Stimulated activated memory B cell treated with anti-CD40 and anti-IgM and Interleukin-4, amounts not matched to agents 10 μg/mL and 1 μg/mL and 100 μg/mL, for 72 hours (primary cell): ENCODE data around the gene ELAVL1.
"Not testable (repeated sequence)": the region's sequence is repeated elsewhere in the genome, so short reads cannot be mapped to it uniquely, and the experiment has no call there.

Experiments used
- ATAC-seq: fragments of 150-1000 bp; cut with Tn5 transposase; 2 replicates; pipeline ENCODE4 v1.10.0; 2021
- H3K27ac Mint-ChIP-seq: one replicate; pipeline ENCODE4 v1.8.0; 2022; ENCODE audit warnings: mild to moderate bottlenecking, mixed read lengths
- H3K27me3 Mint-ChIP-seq: one replicate; pipeline ENCODE4 v1.8.0; 2022; ENCODE audit warnings: mixed read lengths
- H3K36me3 Mint-ChIP-seq: one replicate; pipeline ENCODE4 v1.8.0; 2022; ENCODE audit warnings: mixed read lengths
- H3K4me1 Mint-ChIP-seq: one replicate; pipeline ENCODE4 v1.8.0; 2022; ENCODE audit warnings: mixed read lengths
- H3K4me3 Mint-ChIP-seq: one replicate; pipeline ENCODE4 v1.8.0; 2022; ENCODE audit warnings: mild to moderate bottlenecking, moderate library complexity, mixed read lengths
- H3K9me3 Mint-ChIP-seq: one replicate; pipeline ENCODE4 v1.8.0; 2022; ENCODE audit warnings: mixed read lengths

ELAVL1 gene

DNA sequence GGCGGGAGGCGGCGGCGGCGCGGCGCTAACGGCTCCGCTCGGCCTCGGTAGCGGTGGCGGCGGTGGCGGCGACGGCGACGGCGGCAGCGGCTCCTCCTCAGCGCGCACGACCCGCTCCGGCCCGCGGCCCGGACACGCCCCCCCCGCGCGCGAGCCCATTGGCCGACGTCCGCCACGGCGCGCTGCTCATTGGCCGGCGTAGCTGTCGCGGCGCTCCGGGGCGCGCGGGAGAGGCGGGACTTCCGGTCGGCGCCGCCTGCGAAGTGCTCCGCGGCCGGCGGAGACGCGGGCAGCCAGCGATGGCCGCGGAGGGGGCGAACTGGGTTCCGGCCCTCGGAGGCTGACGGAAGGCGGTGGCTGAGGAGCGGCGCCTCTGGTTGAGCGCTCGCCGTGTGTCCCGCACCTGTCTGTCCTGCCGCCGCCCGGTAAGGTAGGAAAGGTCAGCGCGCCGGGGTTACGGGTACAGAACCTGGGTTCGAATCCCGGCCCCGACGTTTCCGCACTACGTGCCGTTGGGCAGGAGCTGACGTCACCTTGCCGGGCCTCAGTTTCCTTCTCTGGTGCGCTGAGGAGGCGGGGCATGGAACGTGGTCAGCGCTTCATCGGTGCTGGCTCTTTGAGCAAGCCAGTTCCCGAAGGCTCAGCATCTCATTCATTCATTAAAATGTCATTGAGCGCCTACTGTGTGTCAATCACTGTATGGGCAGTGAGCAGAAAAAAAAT, at the start of gene ELAVL1:
TSS of gene ELAVL1 (minus strand) at position 108 of the 723 bp plus-strand sequence. CDS start 13,826 bp downstream, outside the sequence.
- Mint-ChIP-seq H3K4me3 (peak within 1 kb of the TSS; percentile 87), H3K36me3 (peaks cover 13% of the 10 kb centered on the region), H3K27ac (peak within 1 kb of the TSS; percentile 64), H3K27me3 (no peaks in the 10 kb centered on the region), H3K4me1 (peaks cover 41% of the 10 kb centered on the region), H3K9me3 (no peaks in the 10 kb centered on the region)
- peak; percentile 95 for ATAC-seq

DNA sequence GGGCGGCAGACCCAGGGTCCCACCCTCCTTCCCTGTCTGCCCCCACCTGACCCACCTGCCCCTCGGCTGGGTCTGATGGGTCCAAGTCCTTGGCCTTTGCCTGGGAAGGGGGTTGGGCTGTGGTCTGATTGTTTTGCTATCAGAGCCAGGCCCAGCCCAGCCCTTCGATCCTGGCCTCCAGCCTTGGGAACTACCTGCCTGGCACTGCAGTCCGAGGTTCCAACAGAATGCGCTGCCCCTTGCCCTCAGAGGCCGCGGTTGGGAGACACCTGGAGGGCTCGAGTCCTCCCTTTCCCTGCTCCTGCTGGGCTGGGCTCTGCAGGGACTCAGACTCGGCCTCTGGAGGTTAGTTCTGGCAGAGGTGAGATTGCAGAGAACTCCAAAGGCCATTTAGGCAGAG, 48.7 kb upstream of the ELAVL1 start:
- no peak for ATAC-seq
- H3K36me3 Mint-ChIP-seq: no peaks in the 10 kb centered on the region
- no peak overlapping the region for H3K4me3 Mint-ChIP-seq
- no peaks in the 10 kb centered on the region for H3K9me3 Mint-ChIP-seq
- no peaks in the 10 kb centered on the region for H3K27me3 Mint-ChIP-seq
- no peak overlapping the region for H3K27ac Mint-ChIP-seq
- peaks cover 20% of the 10 kb centered on the region for H3K4me1 Mint-ChIP-seq

DNA sequence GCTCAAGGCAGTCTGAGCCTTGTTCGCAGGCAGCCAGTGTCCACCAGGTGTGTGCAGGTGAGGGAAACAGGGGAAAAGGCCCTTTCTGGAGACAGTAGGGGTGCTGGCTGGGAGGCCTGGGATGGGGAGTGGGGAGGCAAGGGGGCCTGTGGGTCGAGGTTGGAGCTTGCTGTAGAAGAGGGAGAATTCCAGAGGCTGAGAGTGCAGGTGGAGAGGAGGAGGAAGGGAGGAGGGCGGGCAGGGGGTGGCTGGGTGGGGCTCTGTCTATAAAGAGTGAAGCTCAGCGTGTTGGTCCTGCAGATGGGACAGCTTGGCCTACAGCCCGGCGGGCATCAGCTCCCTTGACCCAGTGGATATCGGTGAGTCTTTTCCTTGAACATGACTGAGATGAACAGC, 47.0 kb upstream of the ELAVL1 start, which contains the start of gene CCL25:
TSS of gene CCL25 (plus strand) at position 297 of the 396 bp plus-strand sequence. CDS start 290 bp downstream, outside the sequence.
- no peak within 1 kb of the TSS for H3K4me3 Mint-ChIP-seq
- no peaks in the 10 kb centered on the region for H3K9me3 Mint-ChIP-seq
- no peaks in the 10 kb centered on the region for H3K27me3 Mint-ChIP-seq
- peaks cover 20% of the 10 kb centered on the region for H3K4me1 Mint-ChIP-seq
- H3K27ac Mint-ChIP-seq: peak within 1 kb of the TSS; percentile 49
- H3K36me3 Mint-ChIP-seq: no peaks in the 10 kb centered on the region
- no peak for ATAC-seq

DNA sequence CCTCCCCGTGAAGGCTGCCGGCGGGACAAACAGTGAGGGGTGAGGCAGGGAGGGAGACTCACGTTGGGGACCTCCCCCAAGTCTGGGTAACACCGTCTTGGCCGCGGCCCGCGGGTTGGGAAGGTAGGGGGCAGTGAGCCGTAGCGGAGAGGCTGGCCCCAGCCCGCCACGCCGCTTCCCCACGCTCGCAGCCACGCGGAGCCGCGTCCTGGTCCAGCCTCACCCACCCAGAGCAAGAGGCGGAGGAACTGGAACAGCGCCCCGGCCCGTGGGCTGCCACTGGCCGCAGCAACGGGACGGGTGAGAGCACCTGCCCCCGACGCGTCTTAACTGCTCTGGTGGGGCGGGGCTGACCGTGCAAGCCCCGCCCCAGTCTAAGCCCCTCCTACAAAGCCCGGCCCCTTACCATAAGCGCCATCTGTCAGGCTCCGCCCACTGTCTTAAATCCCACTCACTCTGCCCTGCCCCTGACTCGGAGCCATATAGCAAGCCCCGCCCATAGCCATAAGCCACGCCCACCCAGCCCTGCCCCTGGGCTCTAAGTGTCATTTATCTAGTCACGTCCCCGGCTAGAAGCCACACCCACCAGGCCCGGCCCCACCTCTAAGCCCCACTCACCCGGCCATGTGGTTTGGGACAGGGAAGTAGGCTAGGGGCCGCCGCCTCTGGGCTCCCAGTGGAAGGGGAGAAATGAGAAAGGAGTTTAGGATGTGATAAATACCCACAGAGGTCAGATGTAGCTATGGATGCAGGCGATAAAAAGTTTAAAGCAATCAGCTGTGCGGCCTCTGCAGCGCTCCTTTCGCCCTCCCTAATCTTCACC, 45.0 kb upstream of the ELAVL1 start:
- Mint-ChIP-seq H3K4me3 (peak overlapping the region; percentile 75), H3K4me1 (peaks cover 20% of the 10 kb centered on the region), H3K27ac (peak overlapping the region; percentile 49), H3K36me3 (no peaks in the 10 kb centered on the region), H3K27me3 (no peaks in the 10 kb centered on the region), H3K9me3 (no peaks in the 10 kb centered on the region)
- ATAC-seq: peak; percentile 95

DNA sequence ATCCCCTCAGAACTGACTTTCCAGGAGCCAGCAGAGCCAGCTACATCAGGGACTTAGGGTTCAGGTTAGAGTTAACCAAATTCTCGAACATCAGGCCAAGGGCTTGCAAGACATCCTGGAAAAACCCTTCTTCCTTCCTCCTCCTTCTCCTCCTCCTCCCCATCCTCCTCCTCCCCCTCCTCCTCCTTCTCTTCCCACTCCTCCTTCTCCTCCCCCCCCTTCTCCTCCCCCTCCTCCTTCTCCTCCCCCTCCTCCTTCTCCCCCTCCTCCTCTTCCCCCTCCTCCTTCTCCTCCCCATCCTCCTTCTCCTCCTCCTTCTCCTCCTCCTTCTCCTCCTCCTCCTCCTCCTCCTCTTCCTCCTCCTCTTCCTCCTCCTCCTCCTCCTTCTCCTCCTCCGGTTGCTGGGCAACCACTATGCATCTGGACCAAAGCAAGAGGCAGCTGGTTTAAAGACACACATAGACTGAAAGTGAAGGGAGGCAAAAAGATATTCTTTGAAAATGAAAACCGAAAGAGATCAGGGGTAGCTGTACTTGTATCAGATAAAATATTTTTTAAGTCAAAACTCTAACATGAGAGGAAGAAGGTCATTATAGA, 41.2 kb upstream of the ELAVL1 start:
- H3K4me1 Mint-ChIP-seq: peaks cover 12% of the 10 kb centered on the region
- H3K4me3 Mint-ChIP-seq: no peak overlapping the region
- no peak overlapping the region for H3K27ac Mint-ChIP-seq
- no peak for ATAC-seq
- peaks cover 17% of the 10 kb centered on the region for H3K27me3 Mint-ChIP-seq
- H3K36me3 Mint-ChIP-seq: no peaks in the 10 kb centered on the region
- H3K9me3 Mint-ChIP-seq: no peaks in the 10 kb centered on the region

DNA sequence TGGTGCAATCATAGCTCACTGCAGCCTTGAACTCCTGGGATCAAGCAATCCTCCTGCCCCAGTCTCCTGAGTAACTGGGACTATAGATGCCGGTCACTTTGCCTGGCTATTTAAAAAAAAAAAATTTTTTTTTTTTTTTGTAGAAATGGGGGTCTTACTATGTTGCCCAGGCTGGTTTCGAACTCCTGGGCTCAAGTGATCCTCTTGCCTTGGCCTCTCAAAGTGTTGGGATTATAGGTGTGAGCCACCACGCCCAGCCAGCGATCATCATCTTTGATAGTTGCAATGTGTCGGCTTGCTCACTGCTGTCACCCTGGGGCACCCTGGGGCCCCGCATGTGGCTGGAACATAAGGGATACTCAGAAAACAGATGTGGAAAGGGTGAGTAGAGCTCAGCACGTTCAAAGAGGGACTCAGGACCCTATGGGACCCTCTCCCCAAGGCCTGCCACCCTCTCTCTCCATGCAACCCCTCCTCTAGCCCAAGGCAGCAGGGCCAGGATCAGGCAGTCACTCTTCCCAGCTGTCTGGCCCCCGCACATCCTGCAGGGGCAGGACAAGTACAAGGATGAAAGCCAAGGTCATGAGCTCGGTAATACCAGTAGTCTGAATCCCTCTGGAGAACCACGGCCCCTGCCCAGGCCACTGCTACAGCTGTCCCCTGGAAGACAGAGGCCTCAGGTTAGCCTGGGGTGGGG, 40.6 kb upstream of the ELAVL1 start:
- H3K36me3 Mint-ChIP-seq: no peaks in the 10 kb centered on the region
- peaks cover 17% of the 10 kb centered on the region for H3K4me1 Mint-ChIP-seq
- no peak overlapping the region for H3K4me3 Mint-ChIP-seq
- ATAC-seq: no peak
- no peak overlapping the region for H3K27ac Mint-ChIP-seq
- H3K9me3 Mint-ChIP-seq: no peaks in the 10 kb centered on the region
- H3K27me3 Mint-ChIP-seq: peaks cover 23% of the 10 kb centered on the region

DNA sequence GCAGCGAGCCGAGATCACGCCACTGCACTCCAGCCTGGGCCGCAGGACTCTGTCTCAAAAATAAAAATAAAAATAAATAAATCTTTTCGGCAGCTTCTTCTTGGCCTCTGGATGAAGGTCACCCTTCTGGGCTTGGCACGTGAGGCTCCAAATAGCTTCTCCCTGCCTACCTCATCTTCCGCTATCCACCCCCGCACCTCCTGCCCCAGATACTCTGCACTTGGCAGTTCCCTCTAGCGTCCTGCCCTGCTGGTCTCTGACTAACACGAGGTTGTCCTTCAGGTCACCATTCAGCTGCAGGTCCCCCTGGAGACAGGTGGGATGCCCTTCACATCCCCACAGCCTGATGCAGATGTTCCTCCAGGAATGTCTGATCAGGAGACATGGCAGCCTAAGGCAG, 38.6 kb upstream of the ELAVL1 start:
- ATAC-seq: no peak
- Mint-ChIP-seq H3K36me3 (no peaks in the 10 kb centered on the region), H3K9me3 (no peaks in the 10 kb centered on the region), H3K4me1 (peaks cover 7% of the 10 kb centered on the region), H3K27me3 (peaks cover 27% of the 10 kb centered on the region), H3K4me3 (no peak overlapping the region), H3K27ac (no peak overlapping the region)

DNA sequence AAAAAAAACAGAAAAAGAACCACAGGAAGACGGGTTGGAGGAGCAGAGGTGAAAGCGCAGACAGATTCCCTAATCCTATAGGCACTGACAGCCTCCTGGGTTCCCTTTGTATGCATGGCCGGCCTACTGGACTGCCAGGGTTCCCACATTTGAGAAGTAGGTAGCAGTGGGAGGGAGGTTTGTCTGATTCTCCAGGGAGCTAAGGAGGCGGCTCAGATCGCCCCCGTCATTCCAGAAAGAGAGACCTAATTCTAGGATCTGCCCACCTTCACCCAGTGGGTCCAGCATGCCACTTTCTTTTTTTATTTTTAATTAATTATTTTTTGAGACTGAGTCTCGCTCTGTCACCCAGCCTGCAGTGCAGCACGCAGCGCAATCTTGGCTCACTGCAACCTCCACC, 37.5 kb upstream of the ELAVL1 start:
- peaks cover 7% of the 10 kb centered on the region for H3K4me1 Mint-ChIP-seq
- H3K4me3 Mint-ChIP-seq: no peak overlapping the region
- H3K36me3 Mint-ChIP-seq: no peaks in the 10 kb centered on the region
- ATAC-seq: no peak
- H3K27ac Mint-ChIP-seq: no peak overlapping the region
- peaks cover 27% of the 10 kb centered on the region for H3K27me3 Mint-ChIP-seq
- no peaks in the 10 kb centered on the region for H3K9me3 Mint-ChIP-seq

DNA sequence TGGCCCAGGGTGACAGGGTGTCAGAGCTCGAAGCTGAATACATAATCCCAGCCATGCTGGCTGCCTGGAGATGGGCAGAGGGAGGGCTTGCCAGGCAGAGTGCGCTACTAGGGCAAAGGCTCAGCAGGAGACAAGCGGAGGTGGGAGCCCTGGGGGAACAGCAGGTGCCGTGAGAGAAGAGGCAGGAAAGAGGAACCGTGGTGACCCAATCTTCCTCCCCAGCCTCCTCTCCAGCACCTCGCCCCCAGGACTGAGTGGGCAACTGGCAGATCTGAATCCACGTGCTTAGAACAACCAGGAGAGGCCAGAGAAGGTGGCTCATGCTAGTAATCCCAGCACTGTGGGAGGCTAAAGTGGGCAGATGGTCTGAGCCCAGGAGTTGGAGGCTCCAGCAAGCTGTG, 36.1 kb upstream of the ELAVL1 start:
- H3K27ac Mint-ChIP-seq: no peak overlapping the region
- peaks cover 7% of the 10 kb centered on the region for H3K4me1 Mint-ChIP-seq
- peak; percentile 36 for ATAC-seq
- no peaks in the 10 kb centered on the region for H3K9me3 Mint-ChIP-seq
- H3K4me3 Mint-ChIP-seq: no peak overlapping the region
- peaks cover 39% of the 10 kb centered on the region for H3K27me3 Mint-ChIP-seq
- H3K36me3 Mint-ChIP-seq: no peaks in the 10 kb centered on the region

DNA sequence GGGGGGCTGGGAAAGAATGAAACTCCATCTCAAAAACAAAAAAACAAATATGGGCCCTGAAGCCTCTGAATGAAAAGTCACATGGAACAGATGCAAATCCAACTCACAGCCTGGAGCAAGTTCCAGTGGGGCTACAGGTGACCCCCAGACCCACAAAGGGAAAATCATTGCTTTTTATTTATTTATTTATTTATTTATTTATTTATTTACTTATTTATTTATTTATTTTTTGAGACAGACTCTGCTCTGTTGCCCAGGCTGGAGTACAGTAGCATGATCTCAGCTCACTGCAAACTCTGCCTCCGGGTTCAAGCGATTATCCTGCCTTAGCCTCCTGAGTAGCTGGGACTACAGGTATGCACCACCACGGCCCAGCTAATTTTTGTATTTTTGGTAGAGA, 33.8 kb upstream of the ELAVL1 start:
- Mint-ChIP-seq H3K4me1 (peaks cover 7% of the 10 kb centered on the region), H3K9me3 (no peaks in the 10 kb centered on the region), H3K27me3 (peaks cover 45% of the 10 kb centered on the region), H3K4me3 (no peak overlapping the region), H3K27ac (no peak overlapping the region), H3K36me3 (no peaks in the 10 kb centered on the region)
- ATAC-seq: no peak

DNA sequence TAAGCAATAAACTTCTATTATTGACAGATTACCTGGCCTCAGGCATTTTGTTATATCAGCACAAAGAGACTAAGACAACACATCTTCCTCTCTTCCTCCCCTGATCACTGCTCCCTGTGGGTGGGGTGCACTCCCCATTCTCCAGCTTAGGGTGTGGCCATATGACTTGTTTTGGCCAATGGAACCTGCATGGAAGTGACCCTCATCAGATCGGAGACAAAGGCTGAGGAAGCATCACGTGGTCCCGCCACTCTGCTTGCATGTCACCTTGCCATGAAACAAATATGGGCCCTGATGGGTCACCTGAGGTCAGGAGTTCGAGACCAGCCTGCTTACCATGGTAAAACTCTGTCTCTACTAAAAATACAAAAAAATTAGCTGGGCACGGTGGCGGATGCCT, 33.4 kb upstream of the ELAVL1 start:
- ATAC-seq: no peak
- Mint-ChIP-seq H3K27ac (no peak overlapping the region), H3K9me3 (no peaks in the 10 kb centered on the region), H3K36me3 (no peaks in the 10 kb centered on the region), H3K27me3 (peaks cover 43% of the 10 kb centered on the region), H3K4me1 (peaks cover 7% of the 10 kb centered on the region), H3K4me3 (no peak overlapping the region)

DNA sequence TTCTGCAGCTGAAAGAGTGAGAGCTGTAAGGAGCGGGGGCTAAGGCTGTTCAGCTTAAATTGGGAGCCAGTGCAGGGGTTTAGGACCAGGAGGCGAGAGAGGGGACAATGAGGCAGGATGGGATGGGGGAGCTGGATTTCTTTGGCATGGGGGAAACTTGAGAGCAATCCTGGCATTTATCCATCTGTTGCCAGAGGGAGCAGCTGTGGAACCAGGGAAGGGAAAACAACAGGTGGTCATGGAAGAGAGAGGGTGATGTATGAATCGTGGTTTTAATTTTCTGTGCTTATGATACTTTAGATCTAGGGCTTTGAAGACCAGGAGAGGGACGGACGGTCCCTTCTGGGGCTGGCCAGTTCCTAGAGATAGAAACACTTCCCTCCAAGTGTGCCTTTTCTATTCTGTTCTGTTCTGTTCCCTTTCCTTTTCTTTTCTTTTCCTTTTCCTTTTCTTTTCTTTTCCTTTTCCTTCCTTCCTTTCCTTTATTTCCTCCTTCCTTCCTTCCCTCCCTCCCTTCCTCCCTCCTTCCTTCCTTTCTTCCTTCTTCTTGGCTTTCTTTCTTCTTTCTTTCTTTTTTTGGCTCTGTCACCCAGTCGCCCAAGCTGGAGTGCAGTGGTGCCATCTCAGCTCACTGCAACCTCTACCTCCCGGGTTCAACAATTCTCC, 31.1 kb upstream of the ELAVL1 start:
- Mint-ChIP-seq H3K9me3 (no peaks in the 10 kb centered on the region), H3K27ac (no peak overlapping the region), H3K4me3 (no peak overlapping the region), H3K27me3 (peaks cover 42% of the 10 kb centered on the region), H3K4me1 (peaks cover 5% of the 10 kb centered on the region), H3K36me3 (no peaks in the 10 kb centered on the region)
- ATAC-seq: no peak

DNA sequence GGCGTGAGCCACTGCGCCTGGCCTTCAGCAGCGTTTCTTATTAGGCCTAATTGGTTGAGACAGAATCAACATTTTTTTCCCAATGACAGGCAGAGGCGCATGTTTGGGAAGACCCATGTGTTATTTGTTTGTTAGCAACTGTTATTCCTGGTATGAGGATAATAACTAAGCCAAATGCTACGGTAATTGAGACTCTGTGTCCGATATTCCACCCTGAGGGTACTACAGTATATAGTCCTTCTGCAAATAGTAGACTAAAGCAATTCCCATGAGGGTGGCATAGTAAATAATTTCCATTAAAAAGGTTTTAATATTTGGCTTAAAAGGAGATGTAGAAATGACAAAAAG, 28.7 kb upstream of the ELAVL1 start:
- Mint-ChIP-seq H3K27ac (no peak overlapping the region), H3K27me3 (peaks cover 46% of the 10 kb centered on the region), H3K4me3 (no peak overlapping the region), H3K9me3 (no peaks in the 10 kb centered on the region), H3K36me3 (no peaks in the 10 kb centered on the region), H3K4me1 (no peaks in the 10 kb centered on the region)
- ATAC-seq: no peak

DNA sequence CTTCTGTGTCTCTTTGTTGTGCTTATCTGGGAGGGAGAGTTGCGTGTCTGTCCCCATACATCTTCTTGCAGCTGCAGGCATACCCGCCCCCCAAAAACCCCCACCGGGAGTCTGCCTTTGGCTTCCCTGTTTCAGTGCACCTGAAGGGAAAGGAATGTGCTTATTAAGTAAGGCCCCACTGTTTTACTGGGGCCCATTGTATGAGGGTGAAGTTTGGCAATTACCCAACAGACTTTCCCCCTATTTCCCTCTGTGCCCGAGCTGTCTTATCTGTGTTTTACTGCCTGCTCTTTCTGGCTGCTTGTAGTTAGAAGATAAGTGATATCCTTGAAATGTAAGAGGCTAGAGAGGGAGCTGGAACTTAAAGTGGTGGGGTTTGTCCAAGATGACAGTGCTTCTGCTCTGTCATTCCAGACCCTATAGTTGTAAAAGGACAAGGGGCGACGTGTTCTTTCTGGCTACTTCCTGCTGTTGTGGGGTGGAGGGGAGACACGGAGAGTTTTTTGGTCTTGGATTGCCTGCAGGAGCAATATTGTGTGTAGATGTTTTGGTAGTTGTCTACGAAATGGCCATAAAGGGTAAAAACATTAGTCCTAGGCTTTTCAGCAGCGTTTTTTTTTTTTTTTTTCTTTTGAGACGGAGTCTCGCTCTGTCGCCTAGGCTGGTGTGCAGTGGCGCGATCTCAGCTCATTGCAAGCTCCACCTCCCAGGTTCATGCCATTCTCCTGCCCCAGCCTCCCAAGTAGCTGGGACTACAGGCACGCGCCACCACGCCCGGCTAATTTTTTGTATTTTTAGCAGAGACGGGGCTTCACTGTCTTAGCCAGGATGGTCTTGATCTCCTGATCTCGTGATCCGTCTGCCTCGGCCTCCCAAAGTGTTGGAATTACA, 28.1 kb upstream of the ELAVL1 start:
- not testable (repeated sequence) for H3K4me1 Mint-ChIP-seq, H3K9me3 Mint-ChIP-seq, H3K4me3 Mint-ChIP-seq, ATAC-seq, H3K36me3 Mint-ChIP-seq, H3K27ac Mint-ChIP-seq
- H3K27me3 Mint-ChIP-seq: peaks cover 46% of the 10 kb centered on the region
